ENCODE measurements around the gene GLYATL3.

The GLYATL3 gene

DNA sequence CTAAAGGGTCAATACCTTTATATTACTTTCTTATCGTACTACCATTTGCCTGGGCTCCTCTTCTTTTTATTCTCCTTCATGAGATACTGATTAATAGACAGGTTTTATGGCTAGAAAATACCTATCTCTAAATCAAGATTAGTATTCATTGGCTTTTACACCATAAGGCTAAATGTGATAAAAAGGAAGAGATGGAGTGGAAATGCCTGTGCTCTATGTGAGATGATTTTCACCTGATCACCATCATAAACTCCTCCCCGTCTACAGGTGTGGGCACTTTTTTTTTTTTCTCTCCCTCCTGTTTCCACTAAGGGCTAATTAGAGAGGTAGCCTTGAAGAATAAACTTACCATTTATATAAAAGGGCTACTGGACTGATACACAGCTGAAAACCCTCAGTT is at the start of gene GLYATL3:
GLYATL3 (plus strand) TSS at position 301 of the 400 bp plus-strand sequence. CDS start 12,068 bp downstream, outside the sequence.
- TF ChIP-seq, protein P1, sequence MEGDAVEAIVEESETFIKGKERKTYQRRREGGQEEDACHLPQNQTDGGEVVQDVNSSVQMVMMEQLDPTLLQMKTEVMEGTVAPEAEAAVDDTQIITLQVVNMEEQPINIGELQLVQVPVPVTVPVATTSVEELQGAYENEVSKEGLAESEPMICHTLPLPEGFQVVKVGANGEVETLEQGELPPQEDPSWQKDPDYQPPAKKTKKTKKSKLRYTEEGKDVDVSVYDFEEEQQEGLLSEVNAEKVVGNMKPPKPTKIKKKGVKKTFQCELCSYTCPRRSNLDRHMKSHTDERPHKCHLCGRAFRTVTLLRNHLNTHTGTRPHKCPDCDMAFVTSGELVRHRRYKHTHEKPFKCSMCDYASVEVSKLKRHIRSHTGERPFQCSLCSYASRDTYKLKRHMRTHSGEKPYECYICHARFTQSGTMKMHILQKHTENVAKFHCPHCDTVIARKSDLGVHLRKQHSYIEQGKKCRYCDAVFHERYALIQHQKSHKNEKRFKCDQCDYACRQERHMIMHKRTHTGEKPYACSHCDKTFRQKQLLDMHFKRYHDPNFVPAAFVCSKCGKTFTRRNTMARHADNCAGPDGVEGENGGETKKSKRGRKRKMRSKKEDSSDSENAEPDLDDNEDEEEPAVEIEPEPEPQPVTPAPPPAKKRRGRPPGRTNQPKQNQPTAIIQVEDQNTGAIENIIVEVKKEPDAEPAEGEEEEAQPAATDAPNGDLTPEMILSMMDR (IDR thresholded peaks at IDR 0.05; ENCODE audit: insufficient read depth, low read depth, low read length, missing control alignments), result no peak
- DNase-seq (ENCODE audit: low read depth), result no peak
- no peak within 1 kb of the TSS for H3K4me3 ChIP-seq (ENCODE audit: low read depth, low read length)

DNA sequence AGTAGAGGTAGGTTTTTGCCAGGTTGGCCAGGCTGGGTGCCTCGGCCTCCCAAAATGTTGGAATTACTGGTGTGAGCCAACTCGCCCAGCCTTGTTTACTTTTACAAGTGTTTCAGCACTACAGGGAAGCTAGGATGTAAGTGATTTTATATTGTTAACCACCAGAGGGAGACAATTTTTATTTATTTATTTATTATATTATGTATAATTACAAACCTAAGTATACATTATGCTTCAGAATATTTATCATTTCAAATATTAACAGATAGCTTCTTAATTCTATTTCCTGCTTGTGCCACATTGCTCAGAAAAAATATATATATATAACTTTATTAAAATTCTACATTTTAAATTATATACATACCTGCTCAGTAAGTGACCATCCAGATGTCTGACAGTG is 46.5 kb upstream of the GLYATL3 start:
- TF ChIP-seq, protein P1 (IDR thresholded peaks at IDR 0.05; ENCODE audit: insufficient read depth, low read depth, low read length, missing control alignments), result no peak
- DNase-seq (ENCODE audit: low read depth), result no peak

DNA sequence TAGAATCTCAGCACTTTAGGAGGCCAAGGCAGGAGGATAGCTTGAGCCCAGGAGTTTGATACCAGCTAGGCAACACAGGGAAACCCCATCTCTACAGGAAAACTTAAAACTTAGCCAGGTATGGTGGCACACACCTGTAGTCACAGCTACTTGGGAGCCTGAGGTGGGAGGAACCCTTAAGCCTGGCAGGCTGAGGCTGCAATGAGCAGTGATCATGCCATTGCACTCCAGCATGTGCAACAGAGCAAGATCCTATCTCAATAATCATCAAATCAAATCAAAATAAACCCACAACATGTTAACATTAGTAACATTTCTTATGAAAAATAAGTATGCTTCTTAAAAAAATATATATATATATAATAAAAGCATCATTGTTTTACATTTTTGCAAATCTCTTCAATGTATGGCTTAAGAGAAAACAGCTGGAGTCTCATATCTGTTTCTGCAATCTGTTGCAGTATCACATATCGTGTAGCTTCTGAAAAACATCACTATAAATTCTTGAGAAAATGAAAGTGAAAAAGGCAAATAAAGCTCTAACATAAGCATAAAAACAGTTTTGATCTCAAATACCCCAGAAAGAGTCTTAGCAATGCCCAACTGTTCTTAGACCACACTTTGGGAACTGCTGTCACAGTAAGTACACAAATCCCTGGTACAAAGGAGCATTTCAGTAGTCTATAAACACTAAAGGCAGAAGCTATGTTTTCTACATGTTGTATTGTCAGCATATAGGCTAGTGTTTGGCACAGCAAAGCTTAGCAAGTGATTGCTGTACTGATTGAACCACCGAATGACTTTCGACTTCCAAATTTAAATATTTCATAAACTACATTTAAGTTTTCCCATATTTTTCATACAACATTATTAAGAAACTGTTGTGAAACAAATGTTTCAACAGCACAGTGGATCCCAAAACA is 44.7 kb upstream of the GLYATL3 start:
- TF ChIP-seq, protein P1 (IDR thresholded peaks at IDR 0.05; ENCODE audit: insufficient read depth, low read depth, low read length, missing control alignments), result no peak
- peak overlapping the region; percentile 10; the same call in 1 of the 2 replicates for H3K4me3 ChIP-seq (ENCODE audit: low read depth, low read length)
- peak; percentile 26 for DNase-seq (ENCODE audit: low read depth)

More for the DNA sequence above, 46.5 kb upstream of the GLYATL3 start:
- no peak overlapping the region for H3K4me3 ChIP-seq (ENCODE audit: low read depth, low read length)

DNA sequence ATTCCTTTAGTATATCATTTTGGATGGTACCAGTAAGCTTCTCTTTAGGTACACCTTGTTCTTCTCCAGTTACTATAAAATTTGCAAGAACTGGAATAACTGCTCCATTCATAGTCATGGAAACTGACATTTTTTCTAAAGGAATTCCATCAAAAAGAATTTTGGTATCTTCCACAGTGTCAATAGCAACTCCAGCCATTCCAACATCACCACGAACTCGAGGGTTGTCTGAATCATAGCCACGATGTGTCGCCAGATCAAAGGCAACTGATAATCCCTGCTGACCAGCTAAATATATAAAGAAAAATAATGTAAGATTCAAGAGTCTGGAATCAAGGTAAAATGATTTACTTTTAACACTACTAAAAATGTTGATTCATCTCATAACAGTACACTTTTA is 42.0 kb upstream of the GLYATL3 start:
- H3K4me3 ChIP-seq (ENCODE audit: low read depth, low read length), result no peak overlapping the region
- no peak for DNase-seq (ENCODE audit: low read depth)
- TF ChIP-seq, protein P1 (IDR thresholded peaks at IDR 0.05; ENCODE audit: insufficient read depth, low read depth, low read length, missing control alignments), result no peak

DNA sequence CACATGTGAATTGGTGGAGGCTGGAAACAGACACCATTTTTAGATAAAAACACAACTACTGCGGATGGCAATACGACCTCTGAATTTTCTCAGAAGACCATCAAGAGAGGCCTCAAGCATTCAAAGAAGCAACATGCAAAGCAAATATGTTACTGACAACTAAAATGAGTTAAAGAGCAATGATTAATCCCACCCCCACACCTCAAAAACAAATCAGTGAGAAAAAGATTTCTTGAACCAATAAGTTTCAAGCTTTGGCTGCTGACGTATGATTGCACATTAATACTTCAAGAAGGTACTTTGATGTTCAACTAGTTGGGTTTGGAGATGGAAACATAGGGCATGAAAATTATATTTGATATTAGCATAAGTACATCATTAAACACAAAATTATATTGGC is 37.7 kb upstream of the GLYATL3 start:
- H3K4me3 ChIP-seq (ENCODE audit: low read depth, low read length), result peak overlapping the region; percentile 85
- TF ChIP-seq, protein P1 (IDR thresholded peaks at IDR 0.05; ENCODE audit: insufficient read depth, low read depth, low read length, missing control alignments), result no peak
- no peak for DNase-seq (ENCODE audit: low read depth)

DNA sequence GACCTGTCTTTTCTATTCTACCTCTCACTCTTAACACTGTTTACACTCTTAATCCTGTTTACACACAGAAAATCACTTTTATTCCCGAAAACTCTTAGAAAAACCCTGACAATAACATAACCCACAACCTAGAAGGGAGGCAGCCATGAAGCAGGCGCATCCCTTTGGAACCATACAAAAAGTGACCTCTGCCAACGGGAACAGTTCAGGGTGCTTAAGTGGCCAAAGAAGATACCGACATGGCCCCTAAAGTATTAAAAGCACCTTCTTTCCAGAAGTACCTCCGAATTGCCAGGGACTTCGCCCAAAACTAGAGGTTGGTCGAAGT is 37.2 kb upstream of the GLYATL3 start:
- DNase-seq (ENCODE audit: low read depth), result no peak
- TF ChIP-seq, protein P1 (IDR thresholded peaks at IDR 0.05; ENCODE audit: insufficient read depth, low read depth, low read length, missing control alignments), result no peak
- H3K4me3 ChIP-seq (ENCODE audit: low read depth, low read length), result peak overlapping the region; percentile 85
